ENCODE data around the gene PGAP1.

GRCh38 chr2:196853301-196854087 lies 73.0 kb downstream of the PGAP1 start:
- TF ChIP-seq CTCF (IDR thresholded peaks at IDR 0.05; ENCODE audit: insufficient read depth, low read length, poor library complexity, severe bottlenecking) = no peak
- TF ChIP-seq EZH2phosphoT487 (conservative IDR thresholded peaks at IDR 0.05; ENCODE audit: low read length) = no peak
